Left kidney (tissue), 2 donors: ENCODE measurements around the gene KARS1. TPM values are rescaled to one million over a fixed set of nuclear protein-coding genes. Genes with fewer than 3 reads are reported as not detected.

Experiments used
- DNase-seq: peaks from one replicate; pipeline ENCODE4 v3.0.0-alpha.2; 2013
- polyA plus RNA-seq: library from polyadenylated mRNA; unstranded; fragments of 120-200 nt; gene quantifications from one replicate; pipeline ENCODE4 v1.2.1, GENCODE V29; 2013; ENCODE audit not compliant: insufficient read length

The KARS1 gene
- polyA plus RNA-seq, 1 donor = 143 TPM

GRCh38 chr16:75590920-75591843 lies 56.3 kb downstream of the KARS1 start:
- DNase-seq = no peak

GRCh38 chr16:75589306-75589705 lies 58.2 kb downstream of the KARS1 start:
- DNase-seq = no peak

- DNase-seq = no peak
Observed at GRCh38 chr16:75588716-75589115, 58.7 kb downstream of the KARS1 start.

GRCh38 chr16:75584108-75584507 lies 63.4 kb downstream of the KARS1 start:
- no peak for DNase-seq

GRCh38 chr16:75579281-75579834 lies 68.1 kb downstream of the KARS1 start:
- DNase-seq = no peak

- DNase-seq = no peak
Observed at GRCh38 chr16:75578725-75579124, 68.7 kb downstream of the KARS1 start.

- no peak for DNase-seq
Observed at GRCh38 chr16:75578212-75578611, 69.3 kb downstream of the KARS1 start.

Other genes starting within 250 kb of the KARS1 start
- gene CFDP1, start 214.2 kb downstream of the KARS1 start, polyA plus RNA-seq = 167 TPM
- gene TMEM170A, start 183.0 kb downstream of the KARS1 start, polyA plus RNA-seq = 50.1 TPM
- gene CHST6, start 152.2 kb downstream of the KARS1 start, polyA plus RNA-seq = 0.98 TPM
- gene CHST5, start 111.6 kb downstream of the KARS1 start, polyA plus RNA-seq = 1.1 TPM
- gene TMEM231, start 91.4 kb downstream of the KARS1 start, polyA plus RNA-seq = 22.1 TPM
- gene GABARAPL2, start 81.3 kb downstream of the KARS1 start, polyA plus RNA-seq = 170 TPM
- gene ADAT1, start 24.4 kb downstream of the KARS1 start, polyA plus RNA-seq = 60.0 TPM
- 79.4 TPM for gene TERF2IP, start 108 bp upstream of the KARS1 start, polyA plus RNA-seq
- 0.40 TPM for gene CPHXL2, start 29.3 kb upstream of the KARS1 start, polyA plus RNA-seq
- 0.13 TPM for gene DUXB, start 53.8 kb upstream of the KARS1 start, polyA plus RNA-seq
- gene CPHXL, start 78.8 kb upstream of the KARS1 start, polyA plus RNA-seq = not detected